Hepatocyte (in vitro differentiated cells): ENCODE results near the gene CCDC89. TPM values are rescaled to one million over a fixed set of nuclear protein-coding genes. Genes with fewer than 3 reads are reported as not detected.

ENCODE experiments used
- DNase-seq: peaks from one replicate; pipeline ENCODE4 v3.0.0-alpha.2; 2016; ENCODE audit warnings: low spot score
- H2AFZ ChIP-seq: fragments of 200-600 bp; sonication (generic); 2 replicates; pipeline ENCODE4 v1.6.0; 2016; ENCODE audit warnings: antibody characterized with exemption, mild to moderate bottlenecking
- H3K27ac ChIP-seq: fragments of 200-600 bp; sonication (generic); 2 replicates; pipeline ENCODE4 v1.5.1; 2016; ENCODE audit warnings: mild to moderate bottlenecking
- H3K27me3 ChIP-seq: fragments of 200-600 bp; sonication (generic); 2 replicates; pipeline ENCODE4 v1.6.1; 2016
- H3K36me3 ChIP-seq: fragments of 200-600 bp; sonication (generic); replicated peaks from 2 replicates; pipeline ENCODE4 v1.5.1; 2016; ENCODE audit warnings: low read depth; ENCODE audit not compliant: insufficient read depth
- H3K4me1 ChIP-seq: fragments of 200-600 bp; sonication (generic); 2 replicates; pipeline ENCODE4 v1.5.1; 2016; ENCODE audit warnings: mild to moderate bottlenecking, moderate library complexity; ENCODE audit not compliant: insufficient read depth
- H3K4me2 ChIP-seq: fragments of 200-600 bp; sonication (generic); 2 replicates; pipeline ENCODE4 v1.6.0; 2016
- H3K4me3 ChIP-seq: fragments of 200-600 bp; sonication (generic); 2 replicates; pipeline ENCODE4 v1.5.1; 2016; ENCODE audit warnings: mild to moderate bottlenecking
- H3K79me2 ChIP-seq: fragments of 200-600 bp; sonication (generic); 2 replicates; pipeline ENCODE4 v1.6.0; 2017; ENCODE audit warnings: mild to moderate bottlenecking
- H3K9me2 ChIP-seq: fragments of 200-600 bp; sonication (generic); replicated peaks from 2 replicates; pipeline ENCODE4 v1.6.0; 2017; ENCODE audit warnings: mild to moderate bottlenecking; ENCODE audit not compliant: insufficient read depth
- H3K9me3 ChIP-seq: fragments of 200-600 bp; sonication (generic); 2 replicates; pipeline ENCODE4 v1.5.1; 2016; ENCODE audit warnings: low read depth, mild to moderate bottlenecking
- H4K20me1 ChIP-seq: fragments of 200-600 bp; sonication (generic); 2 replicates; pipeline ENCODE4 v1.6.0; 2016; ENCODE audit warnings: mild to moderate bottlenecking; ENCODE audit not compliant: insufficient read depth, poor library complexity, severe bottlenecking
- EZH2 ChIP-seq: fragments of 200-600 bp; sonication (generic); IDR thresholded peaks from 2 replicates; pipeline ENCODE4 v1.6.1; 2016; ENCODE audit warnings: antibody characterized with exemption, mild to moderate bottlenecking, borderline replicate concordance
- EZH2phosphoT487 ChIP-seq: fragments of 200-600 bp; sonication (generic); IDR thresholded peaks from one replicate; pipeline ENCODE4 v1.6.1; 2018; ENCODE audit warnings: antibody characterized with exemption, mild to moderate bottlenecking, low read depth, moderate library complexity; ENCODE audit not compliant: unreplicated experiment, severe bottlenecking
- WGBS: methylation state at CpG from one replicate; pipeline ENCODE4 v1.1.6; 2016; ENCODE audit warnings: low lambda C conversion rate; ENCODE audit errors: missing lambda C conversion rate; 5-methylcytosine and 5-hydroxymethylcytosine counted together
- polyA plus RNA-seq: library from polyadenylated mRNA; unstranded; fragments of >200 nt; fragmentation: Nextera tagmentation; extraction: Ambion mirVana; gene quantifications from 2 replicates; pipeline ENCODE4 v1.2.1, GENCODE V29; 2016
- total RNA-seq: library from RNA; depleted of rRNA; stranded (reverse); fragments of >200 nt; gene quantifications from 2 replicates; pipeline ENCODE4 v1.2.3, GENCODE V29; 2014
- TF ChIP-seq, protein P1 (sequence below): fragments of 200-600 bp; sonication (generic); IDR thresholded peaks from 2 replicates; pipeline ENCODE4 v1.5.1; 2016; ENCODE audit warnings: antibody characterized with exemption, mild to moderate bottlenecking; ENCODE audit not compliant: poor library complexity

Gene CCDC89
- total and polyA plus RNA-seq, 2 experiments from 2014 or later: 0.75 to 0.83 TPM

GRCh38 chr11:85647078-85647477, 38.9 kb downstream of the CCDC89 start:
- WGBS: 34% methylated on average over 2 of the region's 2 CpGs
- Histone ChIP-seq H4K20me1 (no peaks in the 10 kb centered on the region), H3K4me1 (peaks cover 6% of the 10 kb centered on the region), H3K79me2 (peaks cover 22% of the 10 kb centered on the region), H3K4me3 (peak overlapping the region; percentile 46), H2AFZ (peak overlapping the region; percentile 54), H3K27ac (peak overlapping the region; percentile 86), H3K36me3 (no peaks in the 10 kb centered on the region), H3K9me3 (no peaks in the 10 kb centered on the region), H3K9me2 (no peaks in the 10 kb centered on the region), H3K4me2 (peak overlapping the region; percentile 85), H3K27me3 (peaks cover 3% of the 10 kb centered on the region)
- DNase-seq: peak; percentile 32
- no peak for TF ChIP-seq EZH2
- TF ChIP-seq EZH2phosphoT487: no peak
- TF ChIP-seq, protein P1, sequence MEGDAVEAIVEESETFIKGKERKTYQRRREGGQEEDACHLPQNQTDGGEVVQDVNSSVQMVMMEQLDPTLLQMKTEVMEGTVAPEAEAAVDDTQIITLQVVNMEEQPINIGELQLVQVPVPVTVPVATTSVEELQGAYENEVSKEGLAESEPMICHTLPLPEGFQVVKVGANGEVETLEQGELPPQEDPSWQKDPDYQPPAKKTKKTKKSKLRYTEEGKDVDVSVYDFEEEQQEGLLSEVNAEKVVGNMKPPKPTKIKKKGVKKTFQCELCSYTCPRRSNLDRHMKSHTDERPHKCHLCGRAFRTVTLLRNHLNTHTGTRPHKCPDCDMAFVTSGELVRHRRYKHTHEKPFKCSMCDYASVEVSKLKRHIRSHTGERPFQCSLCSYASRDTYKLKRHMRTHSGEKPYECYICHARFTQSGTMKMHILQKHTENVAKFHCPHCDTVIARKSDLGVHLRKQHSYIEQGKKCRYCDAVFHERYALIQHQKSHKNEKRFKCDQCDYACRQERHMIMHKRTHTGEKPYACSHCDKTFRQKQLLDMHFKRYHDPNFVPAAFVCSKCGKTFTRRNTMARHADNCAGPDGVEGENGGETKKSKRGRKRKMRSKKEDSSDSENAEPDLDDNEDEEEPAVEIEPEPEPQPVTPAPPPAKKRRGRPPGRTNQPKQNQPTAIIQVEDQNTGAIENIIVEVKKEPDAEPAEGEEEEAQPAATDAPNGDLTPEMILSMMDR: no peak

- Histone ChIP-seq H3K27ac (no peak overlapping the region), H3K27me3 (peaks cover 3% of the 10 kb centered on the region), H3K9me3 (no peaks in the 10 kb centered on the region), H3K9me2 (no peaks in the 10 kb centered on the region), H3K79me2 (no peaks in the 10 kb centered on the region), H3K4me2 (peak overlapping the region; percentile 26), H3K4me3 (no peak overlapping the region), H2AFZ (no peak overlapping the region), H4K20me1 (no peaks in the 10 kb centered on the region), H3K4me1 (peaks cover 6% of the 10 kb centered on the region), H3K36me3 (no peaks in the 10 kb centered on the region)
- peak; percentile 30 for DNase-seq
- 33% methylated on average over 2 of the region's 2 CpGs for WGBS
- TF ChIP-seq EZH2 (no peak), EZH2phosphoT487 (no peak)
- TF ChIP-seq, protein P1: no peak
These were observed 42.8 kb downstream of the CCDC89 start for GRCh38 chr11:85643191-85643614.

- no peaks in the 10 kb centered on the region for H3K9me3 ChIP-seq
- TF ChIP-seq, protein P1: no peak
- TF ChIP-seq EZH2 (no peak), EZH2phosphoT487 (no peak)
- H2AFZ ChIP-seq: no peak overlapping the region
- H3K4me3 ChIP-seq: no peak overlapping the region
- no peak overlapping the region for H3K4me2 ChIP-seq
- peaks cover 5% of the 10 kb centered on the region for H3K36me3 ChIP-seq
- no peaks in the 10 kb centered on the region for H3K4me1 ChIP-seq
- WGBS: 63% methylated on average over 3 of the region's 3 CpGs
- H3K27ac ChIP-seq: no peak overlapping the region
- DNase-seq: no peak
- no peaks in the 10 kb centered on the region for H4K20me1 ChIP-seq
- H3K9me2 ChIP-seq: no peaks in the 10 kb centered on the region
- no peaks in the 10 kb centered on the region for H3K27me3 ChIP-seq
- peaks cover 35% of the 10 kb centered on the region for H3K79me2 ChIP-seq
These were observed 51.2 kb downstream of the CCDC89 start for GRCh38 chr11:85634747-85635146.

Other genes with a start within 250 kb of the CCDC89 start
- gene DLG2, start 58.9 kb downstream of the CCDC89 start, total RNA-seq: 1.7 and 6.8 TPM in 2 replicates
- gene DLG2, start 58.9 kb downstream of the CCDC89 start, polyA plus RNA-seq: 0.45 and 2.6 TPM in 2 replicates
- gene TMEM126B, start 57.6 kb downstream of the CCDC89 start, total RNA-seq: 78.3 and 87.8 TPM in 2 replicates
- gene TMEM126B, start 57.6 kb downstream of the CCDC89 start, polyA plus RNA-seq: 57.9 and 58.9 TPM in 2 replicates
- 39.6 and 48.0 TPM in 2 replicates for gene TMEM126A, start 38.2 kb downstream of the CCDC89 start, total RNA-seq
- 44.8 and 58.0 TPM in 2 replicates for gene TMEM126A, start 38.2 kb downstream of the CCDC89 start, polyA plus RNA-seq
- 49.4 and 69.7 TPM in 2 replicates for gene CREBZF, start 21.1 kb downstream of the CCDC89 start, total RNA-seq
- gene CREBZF, start 21.1 kb downstream of the CCDC89 start, polyA plus RNA-seq: 46.0 and 68.1 TPM in 2 replicates
- 66.6 and 73.6 TPM in 2 replicates for gene SYTL2, start 124.9 kb upstream of the CCDC89 start, total RNA-seq
- 8.2 and 8.9 TPM in 2 replicates for gene SYTL2, start 124.9 kb upstream of the CCDC89 start, polyA plus RNA-seq
- not detected in 2 replicates for gene CCDC83, start 169.2 kb upstream of the CCDC89 start, total RNA-seq
- gene CCDC83, start 169.2 kb upstream of the CCDC89 start, polyA plus RNA-seq: not detected in 2 replicates